NCI-H345 (cell line): ENCODE measurements around the gene IDH2.
"Not testable (repeated sequence)": the region's sequence is repeated elsewhere in the genome, so short reads cannot be mapped to it uniquely, and the experiment has no call there.

Experiments
- DNase-seq: peaks from one replicate; lab custom pipeline; 2025; lab: John Stamatoyannopoulos, UW

The IDH2 gene

DNA sequence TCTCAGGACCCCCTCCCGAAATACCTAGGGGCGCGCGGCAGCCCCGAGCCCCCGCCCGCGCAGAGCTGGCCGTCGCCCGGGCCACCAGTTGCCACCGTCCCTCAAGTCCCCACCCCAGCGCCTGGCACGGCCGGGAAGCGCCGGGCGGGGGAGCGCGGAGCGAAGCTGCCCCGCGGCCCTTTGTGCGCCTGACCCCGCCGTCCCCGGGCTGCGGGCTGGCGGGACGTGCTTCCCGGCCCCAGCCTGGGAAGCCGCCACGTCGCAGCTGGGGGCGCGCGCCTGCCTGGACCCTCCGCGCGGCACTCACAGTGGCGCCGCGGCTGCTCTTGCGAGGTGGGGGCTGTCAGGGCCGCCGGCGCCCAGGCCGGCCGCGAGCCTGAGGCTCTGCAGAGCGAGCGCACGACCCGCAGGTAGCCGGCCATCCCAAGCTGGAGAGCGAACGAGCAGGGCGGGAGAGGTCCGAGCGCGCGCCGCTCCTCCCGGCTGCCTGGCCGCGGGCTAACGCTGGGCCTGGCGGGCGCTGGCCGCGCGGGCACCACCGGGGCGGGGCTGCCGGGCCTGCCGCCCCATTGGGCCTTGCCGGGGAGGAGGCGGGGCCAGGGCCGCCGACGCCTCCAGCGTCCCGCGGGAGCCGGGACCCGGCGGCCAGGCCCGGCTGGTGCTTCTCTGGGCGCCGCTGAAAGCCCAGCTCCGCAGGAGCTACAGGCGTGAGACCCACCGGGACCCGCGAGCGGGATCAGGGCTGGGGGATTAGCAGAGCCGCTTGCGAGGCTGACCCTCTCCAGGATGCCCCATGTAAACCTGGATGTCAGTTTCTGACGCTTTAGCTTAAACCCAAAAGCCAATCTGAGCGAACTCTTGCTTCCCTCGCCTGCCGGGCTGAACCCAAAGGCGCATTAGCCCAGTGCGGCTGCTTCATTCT lies at the start of gene IDH2:
Gene IDH2, minus strand, starts transcription at position 500 of the 922 bp plus-strand sequence. Its CDS starts 78 bp downstream, at position 422.
- peak; percentile 82 for DNase-seq

DNA sequence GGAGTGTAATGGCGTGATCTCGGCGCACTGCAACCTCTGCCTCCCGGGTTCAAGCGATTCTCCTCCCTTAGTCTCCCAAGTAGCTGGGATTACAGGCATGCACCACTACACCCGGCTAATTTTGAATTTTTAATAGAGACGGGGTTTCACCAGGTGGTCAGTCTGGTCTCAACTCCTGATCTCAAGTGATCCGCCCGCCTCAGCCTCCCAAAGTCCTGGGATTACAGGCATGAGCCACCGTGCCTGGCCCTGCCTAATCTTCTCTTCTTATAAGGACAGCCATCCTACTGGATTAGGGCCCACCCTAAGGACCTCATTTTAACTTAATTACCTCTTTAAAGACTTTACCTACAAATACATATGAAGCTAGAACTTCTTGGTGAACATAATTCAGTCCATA lies 48.3 kb upstream of the IDH2 start:
- not testable (repeated sequence) for DNase-seq

DNA sequence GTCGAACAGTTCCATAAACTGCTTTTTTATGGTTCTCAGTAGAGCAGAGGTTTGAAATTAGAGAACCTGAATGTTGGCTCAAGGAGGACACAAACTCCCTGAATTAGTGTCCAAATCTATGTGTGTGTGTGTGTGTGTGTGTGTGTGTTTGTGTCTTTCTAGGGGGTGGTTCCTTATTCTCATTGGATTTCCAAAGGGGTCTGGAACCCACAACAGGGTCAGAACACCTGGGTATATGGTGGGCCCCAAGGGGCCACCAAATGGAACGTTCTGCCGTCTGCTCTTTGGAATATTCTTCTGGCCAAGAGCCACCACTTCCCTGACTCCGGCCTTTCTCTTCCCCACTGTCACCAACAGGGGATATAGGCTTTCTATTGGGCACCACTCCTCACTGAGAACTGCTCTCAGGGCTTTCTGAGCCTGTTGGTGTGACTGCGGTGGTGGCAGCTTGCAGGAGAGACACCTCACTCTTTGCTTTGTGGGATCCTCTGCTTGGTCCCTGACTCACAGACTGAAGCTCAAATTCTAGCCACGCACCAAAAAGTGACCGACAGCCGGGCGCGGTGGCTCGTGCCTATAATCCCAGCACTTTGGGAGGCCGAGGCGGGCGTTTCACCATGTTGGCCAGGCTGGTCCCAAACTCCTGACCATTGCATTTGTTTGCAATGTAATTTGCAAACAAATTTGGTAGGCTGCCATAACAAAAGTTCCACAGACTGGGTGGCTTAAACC lies 47.5 kb upstream of the IDH2 start:
- no peak for DNase-seq

DNA sequence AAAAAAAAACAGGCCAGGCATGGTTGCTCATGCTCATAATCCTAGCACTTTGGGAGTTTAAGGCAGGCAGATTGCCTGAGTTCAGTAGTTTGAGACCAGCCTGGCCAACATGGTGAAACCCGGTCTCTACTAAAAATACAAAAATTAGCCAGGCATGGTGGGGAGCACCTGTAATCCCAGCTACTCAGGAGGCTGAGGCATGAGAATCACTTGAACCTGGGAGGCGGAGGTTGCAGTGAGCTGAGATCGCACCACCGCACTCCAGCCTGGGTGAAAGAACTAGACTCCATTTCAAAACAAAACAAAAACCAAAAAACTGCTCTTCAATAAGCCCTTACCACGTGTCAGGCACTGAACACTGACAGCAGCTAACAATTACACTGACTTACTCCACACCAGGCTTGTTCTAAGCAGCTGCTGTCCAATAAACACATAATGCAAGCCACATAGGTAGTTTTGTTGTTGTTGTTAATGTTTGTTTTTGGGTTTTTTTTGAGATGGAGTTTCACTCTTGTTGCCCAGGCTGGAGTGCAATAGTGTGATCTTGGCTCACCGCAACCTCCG lies 44.0 kb upstream of the IDH2 start:
- DNase-seq, result not testable (repeated sequence)

DNA sequence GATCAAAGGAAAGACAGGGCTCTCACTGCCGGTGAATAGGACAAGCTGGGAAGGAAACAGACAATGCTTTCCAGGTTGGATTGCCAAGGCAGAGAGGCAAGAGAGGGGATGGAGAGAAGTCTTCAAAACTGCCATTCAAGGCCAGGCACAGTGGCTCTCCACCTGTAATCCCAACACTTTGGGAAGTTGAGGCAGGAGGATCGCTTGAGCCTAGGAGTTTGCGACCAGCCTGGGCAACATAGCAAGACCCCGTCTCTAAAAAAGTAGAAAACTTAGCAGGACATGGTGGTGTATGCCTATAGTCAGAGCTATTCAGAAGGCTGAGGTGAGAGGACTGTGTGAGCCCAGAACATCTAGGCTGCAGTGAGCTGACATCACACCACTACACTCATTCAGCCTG lies 43.5 kb upstream of the IDH2 start:
- no peak for DNase-seq

DNA sequence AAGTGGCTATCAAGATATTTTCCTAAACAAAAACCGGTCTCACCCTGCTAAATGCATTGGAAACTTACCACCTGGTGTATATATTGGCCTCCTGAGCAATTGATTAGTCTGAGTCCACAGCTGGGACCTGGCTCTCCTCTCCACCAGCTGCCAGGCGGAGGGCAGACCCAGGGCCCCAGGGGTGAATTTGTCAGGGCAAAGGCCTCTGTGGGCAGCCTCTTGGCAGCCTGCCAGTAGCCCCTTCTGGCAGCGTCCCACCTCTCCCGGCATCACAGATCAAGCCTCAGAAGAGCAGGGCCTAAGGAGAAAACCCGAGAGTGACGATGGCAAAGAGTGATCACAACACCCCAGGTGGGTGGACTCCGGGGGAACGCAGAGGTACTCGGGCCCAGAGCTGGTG lies 43.0 kb upstream of the IDH2 start:
- DNase-seq, result peak; percentile 5

DNA sequence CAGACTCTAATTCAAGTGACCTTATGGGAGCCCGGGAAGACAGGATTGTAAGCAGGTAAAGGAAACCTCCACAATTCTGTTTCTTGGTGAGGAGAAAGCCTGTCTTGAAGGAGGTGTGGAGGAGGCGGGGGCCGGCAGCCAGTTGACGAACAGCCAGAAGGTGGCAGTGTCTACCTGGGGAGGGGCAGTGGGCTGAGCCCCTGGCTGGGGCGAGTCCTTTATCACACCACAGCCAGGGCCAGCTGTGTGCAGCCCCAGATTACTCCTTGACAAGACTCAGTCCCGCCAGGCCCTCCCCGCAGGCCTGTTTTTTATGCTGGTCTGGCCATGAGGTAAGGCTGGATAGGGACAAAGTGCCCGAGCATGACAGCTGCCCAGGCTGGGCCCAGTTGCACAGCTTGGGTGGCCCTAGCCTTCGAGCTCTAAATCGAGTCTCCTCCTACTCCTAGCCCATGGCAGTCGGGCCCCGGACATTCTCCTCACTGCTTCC lies 40.9 kb upstream of the IDH2 start:
- peak; percentile 52 for DNase-seq

DNA sequence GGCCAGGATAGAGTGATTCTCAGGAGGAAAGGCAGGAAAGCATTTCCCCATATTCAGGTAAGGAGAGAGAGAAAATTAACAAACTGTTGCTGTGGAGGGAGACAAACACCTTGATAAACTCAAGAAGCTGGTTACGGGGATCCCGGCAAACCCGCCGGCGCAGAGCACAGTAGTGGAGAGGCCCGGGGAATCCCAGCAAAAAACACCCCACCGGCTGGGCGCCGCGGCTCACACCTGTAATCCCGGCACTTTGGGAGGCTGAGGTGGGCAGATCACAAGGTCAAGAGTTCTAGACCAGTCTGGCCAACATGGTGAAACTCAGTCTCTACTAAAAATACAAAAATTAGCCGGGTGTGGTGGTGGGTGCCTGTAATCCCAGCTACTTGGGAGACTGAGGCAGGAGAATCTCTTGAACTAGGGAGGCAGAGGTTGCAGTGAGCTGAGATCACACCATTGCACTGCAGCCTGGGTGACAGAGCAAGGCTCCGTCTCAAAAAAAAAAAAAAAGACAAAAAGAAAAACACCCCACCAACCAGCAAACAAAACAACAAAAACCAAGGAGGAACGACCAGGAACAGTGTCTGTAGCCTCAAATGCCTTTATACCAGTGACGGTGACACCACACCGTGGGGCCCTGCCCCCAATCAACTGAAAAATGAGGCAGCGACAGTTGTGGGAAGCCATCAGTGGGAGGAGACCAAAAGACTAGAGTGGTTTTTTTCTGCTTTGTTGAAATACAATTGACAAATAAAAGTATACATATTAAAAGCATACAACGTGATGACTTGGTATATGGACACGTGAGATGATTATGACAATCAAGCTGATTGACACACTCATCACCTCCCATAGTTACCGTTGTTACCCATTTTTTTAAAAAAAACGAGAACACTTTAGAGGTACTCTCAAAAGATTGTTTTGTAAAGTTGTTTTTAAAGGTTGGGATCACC lies 40.2 kb upstream of the IDH2 start:
- DNase-seq, result no peak

DNA sequence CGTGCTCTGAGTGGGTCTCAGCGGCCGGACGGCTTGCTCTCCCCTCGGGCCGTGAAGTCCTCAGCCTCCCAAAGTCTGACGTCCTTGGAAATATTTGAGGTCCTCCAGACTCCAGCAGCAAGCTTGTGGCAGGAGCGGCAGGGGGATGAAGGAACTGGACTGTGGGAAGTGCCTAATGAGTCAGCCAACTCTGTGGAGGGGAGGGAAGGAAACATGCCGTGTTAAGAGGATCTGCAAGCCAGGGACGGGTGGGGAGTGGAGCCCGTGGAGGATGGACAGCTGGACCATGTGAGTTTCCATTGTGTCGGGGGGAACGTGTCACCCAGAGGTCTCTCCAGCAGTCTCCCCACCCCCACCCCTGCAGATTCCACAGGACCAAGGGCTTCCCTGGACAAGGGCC lies 39.4 kb upstream of the IDH2 start:
- no peak for DNase-seq

DNA sequence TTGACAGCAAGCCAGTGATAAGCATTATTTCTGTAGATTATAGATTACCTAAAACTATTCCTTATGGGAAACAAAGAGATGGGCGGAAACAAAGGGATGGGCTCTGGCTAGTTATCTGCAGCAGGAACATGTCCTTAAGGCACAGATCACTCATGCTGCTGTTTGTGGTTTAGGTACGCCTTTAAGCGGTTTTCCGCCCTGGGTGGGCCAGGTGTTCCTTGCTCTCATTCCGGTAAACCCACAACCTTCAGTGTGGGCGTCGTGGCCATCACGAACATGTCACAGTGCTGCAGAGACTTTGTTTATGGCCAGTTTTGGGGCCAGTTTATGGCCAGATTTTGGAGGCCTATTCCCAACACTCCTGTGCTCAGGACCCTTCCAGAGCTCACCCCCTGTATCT lies 37.3 kb upstream of the IDH2 start:
- DNase-seq, result not testable (repeated sequence)

DNA sequence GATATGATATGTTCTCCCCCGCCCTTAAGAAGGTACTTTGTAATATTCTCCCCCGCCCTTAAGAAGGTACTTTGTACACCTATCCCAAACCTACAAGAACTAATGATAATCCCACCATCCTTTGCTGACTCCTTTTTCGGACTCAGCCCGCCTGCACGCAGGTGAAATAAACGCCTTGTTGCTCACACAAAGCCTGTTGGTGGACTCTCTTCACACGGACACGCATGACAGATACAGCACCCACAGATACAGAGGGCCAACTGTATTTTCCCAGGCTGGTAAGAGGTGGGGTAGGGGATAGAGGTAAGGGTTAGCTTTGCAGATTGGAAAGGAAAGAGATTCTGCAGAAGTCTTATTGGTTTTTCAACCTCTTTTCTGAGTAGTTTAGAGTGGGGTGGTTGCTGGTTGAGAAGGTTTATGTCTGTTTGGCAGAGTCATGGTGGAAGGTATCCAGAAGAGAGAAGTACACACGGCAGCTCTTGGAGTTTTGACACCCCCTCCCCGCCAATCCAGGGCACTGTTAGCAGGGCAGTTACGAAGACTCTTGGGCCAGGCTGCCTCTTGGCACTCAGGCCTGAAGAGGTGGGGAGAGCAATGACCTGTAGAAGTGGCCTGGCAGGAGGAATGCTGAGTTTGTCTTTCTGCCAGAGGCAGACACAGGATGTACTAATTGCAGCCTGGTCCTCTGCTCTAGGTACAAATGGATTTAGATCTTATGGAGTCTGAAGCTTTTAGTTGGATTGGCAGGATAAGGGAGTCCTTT lies 36.0 kb upstream of the IDH2 start:
- DNase-seq, result no peak

DNA sequence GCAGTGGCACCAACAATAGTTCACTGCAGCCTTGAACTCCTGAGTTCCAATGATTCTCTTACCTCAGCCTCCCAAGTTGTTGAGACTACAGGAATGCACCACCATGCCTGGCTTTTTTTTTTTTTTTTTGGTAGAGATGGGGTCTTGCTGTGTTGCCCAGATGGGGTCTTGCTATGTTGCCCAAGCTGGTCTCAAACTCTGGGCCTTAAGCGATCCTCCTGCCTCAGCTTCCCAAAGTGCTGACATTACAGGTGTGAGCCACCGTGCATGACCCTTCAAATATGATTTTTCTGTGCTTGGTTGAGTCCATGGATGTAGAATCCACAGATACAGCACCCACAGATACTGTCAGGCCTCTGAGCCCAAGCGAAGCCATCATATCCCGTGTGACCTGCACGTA lies 30.2 kb upstream of the IDH2 start:
- no peak for DNase-seq

DNA sequence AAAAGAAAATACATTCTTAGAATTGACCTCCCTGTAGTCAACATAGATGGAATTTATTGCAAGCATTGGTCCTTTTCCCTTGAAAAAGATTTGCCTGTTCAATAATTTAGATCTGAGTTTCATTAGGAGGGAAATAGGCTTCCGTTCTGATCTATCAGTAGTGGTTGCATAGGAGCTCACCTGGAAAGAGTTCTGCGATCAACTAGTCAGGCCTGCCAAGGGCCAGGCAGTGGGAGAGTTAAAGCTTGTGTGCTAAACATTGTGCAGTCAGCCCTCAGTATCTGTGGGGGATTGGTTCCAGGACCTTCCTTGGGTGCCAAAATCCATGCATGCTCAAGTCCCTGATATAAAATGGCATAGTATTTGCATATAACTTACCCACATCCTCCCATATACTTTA lies 29.6 kb upstream of the IDH2 start:
- no peak for DNase-seq

DNA sequence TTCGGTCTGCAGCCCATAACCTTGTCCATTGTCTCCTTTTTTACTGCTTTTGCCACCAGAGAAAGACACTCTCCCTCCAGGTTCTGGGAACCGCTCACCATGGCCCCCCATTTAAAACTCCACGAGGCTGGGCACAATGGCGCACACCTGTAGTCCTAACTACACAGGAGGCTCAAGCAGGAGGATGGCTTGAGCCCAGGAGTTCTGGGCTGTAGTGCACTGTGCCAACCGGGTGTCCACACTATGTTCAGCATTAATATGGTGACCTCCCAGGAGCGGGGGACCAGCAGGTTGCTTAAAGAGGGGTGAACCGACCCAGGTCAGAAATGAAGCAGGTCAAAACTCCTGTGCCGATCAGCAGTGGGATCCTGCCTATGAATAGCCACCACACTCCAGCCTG lies 28.0 kb upstream of the IDH2 start:
- no peak for DNase-seq

DNA sequence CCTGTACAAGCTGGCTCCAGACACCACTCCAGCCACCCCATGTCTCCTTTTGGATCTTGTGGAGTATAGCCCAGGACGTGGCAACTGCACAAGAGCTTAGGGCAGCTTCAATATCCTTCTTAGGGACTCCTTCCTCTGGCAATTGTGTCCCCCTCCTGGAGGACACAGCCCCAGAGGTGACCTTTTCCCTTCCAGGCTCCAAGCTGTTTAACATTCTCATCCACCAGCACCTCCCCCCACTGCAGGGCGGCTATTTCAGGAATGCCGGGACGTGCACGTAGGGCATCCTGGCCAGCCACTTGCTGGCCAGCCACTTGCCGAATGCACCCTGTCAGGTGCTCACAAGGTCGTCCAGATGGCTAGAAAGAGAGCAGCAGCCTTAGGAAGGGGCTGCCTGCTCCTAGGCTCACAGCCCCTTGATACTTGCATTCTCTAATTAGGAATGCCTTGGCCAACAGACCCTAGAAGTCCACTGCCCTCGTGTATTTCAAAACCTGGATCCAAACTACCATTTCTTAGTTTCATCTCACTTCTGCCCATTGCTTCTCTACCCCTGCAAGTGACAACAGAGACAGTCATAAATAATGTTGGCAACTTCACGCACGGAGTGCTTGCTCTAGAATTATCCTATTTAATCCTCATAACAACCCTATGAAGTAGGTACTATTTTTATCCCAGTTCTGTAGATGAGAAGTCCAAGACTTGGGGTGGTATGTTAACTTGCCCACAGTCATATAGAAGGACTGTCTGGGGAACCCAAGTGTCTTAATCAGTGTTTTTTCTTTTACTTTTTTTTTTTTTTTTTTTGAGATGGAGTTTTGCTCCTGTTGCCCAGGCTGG lies 24.5 kb upstream of the IDH2 start:
- DNase-seq, result no peak

DNA sequence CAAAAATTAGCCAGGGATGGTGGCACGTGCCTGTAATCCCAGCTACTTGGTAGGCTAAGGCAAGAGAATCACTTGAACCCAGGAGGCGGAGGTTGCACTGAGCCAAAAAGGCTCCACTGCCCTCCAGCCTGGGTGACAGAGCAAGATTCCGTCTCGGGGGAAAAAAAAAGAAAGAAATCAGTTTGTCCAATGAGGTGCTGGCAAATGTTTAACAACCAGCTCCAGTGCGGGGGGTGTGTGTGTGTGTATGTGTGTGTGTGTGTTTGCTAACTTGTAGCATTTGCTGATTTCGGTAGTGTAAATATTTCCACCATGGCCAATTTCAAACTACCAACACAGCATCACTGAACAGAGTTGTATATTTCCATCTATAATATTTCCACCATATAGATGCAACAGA lies 23.8 kb upstream of the IDH2 start:
- no peak for DNase-seq

DNA sequence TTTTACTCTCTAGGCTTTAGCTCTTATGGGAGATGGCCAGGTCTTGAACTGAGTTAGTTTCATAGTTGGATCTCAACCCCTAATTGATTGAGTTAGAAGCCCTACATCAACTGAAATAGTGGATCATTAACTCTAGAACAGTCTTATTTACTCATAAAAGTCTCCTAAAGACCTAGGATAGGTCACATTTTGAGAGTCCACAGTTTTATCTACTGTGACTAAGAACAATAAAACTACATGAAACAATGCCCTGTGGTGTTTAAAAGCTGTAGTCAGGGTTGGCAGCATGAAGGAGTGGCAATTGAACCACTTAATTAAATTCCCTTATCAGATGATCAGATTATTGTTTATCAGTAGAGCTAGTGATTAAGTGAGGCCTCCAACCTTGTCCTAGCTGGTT lies 22.2 kb upstream of the IDH2 start:
- DNase-seq, result no peak

DNA sequence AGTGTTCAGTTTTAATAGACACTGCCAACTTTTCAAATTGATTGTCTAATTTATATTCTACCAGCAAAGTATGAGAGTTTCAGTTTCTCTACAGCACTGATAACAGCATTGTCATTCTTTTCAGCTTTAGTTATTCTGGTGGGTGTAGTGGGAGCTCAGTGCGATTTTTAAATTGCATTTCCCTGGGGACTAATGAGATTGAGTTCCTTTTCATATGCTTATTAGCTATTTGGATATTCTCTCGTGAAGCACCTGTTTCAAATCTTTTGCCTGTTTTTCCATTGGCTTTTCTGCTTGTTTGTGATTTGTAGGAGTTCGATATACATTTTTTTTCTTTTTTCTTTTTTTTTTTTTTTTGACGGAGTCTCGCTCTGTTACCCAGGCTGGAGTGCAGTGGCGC lies 18.8 kb upstream of the IDH2 start:
- no peak for DNase-seq

DNA sequence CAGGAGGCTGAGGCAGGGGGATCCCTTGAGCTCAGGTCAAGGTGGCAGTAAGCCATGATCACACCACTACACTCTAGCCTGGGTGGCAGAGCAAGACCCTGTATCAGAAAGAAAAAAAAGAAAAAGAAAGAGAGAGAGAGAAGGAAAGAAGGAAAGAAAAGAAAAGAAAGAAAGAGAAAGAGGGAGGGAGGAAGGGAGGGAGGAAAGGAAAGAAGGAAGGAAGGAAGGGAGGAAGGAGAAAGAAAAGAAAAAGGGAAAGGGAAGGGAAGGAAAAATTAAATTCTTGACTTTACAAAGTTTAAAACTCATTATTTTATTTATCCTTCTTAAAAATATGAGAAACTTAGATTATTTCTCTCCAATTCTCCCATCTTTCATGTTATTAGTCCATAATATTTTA lies 17.1 kb upstream of the IDH2 start:
- DNase-seq, result no peak

DNA sequence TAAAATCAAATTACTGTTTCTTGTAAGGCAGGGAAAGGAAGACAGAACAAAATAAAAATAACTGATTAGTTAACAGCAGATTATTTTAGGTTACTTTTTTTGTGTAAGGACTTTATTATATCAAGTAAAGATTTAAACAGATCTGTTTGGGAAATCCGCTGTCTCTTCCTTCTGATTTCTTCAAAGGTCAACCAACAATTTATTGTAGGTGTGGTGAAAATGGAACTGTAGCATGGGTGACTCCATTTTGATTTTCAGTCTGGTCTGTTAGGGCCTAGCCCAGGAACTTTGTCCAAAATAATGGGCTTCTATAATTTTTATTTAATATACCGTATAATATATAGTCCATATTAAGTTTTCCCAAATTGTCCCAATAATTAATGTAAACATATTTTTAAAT lies 13.5 kb upstream of the IDH2 start:
- no peak for DNase-seq
